Left lobe of liver (tissue), 2 donors: ENCODE measurements around the gene PABPC3. TPM values are rescaled to one million over a fixed set of nuclear protein-coding genes. Genes with fewer than 3 reads are reported as not detected.
A peak's percentile ranks its signal among the peaks of the same experiment; 100 is the strongest.

Experiments
- ATAC-seq: fragments of 200-7000 bp; cut with Tn5 transposase; one replicate; pipeline ENCODE4 v1.9.1; 2020; ENCODE audit warnings: mild to moderate bottlenecking, moderate library complexity
- DNase-seq: peaks from one replicate; pipeline ENCODE4 v3.0.0-alpha.2; 2020; ENCODE audit warnings: low spot score
- total RNA-seq: library from RNA; stranded (reverse); gene quantifications from one replicate; pipeline ENCODE4 v1.2.1, GENCODE V29; 2021
- donor health status: DM: no; HTN: no; CAD: no; lungs with moderate emphysema.
- donor health status: DM: no; HTN: yes; CAD: no.

Gene PABPC3
- 0.10 TPM for total RNA-seq

GRCh38 chr13:25095851-25096453 is at the start of gene PABPC3:
TSS of gene PABPC3 (plus strand) at chr13:25096136. CDS start at chr13:25096199, 63 bp downstream.
- ATAC-seq, result no peak
- no peak for DNase-seq

- DNase-seq, result no peak
- ATAC-seq, result no peak
Observed at GRCh38 chr13:25046274-25046984, 49.5 kb upstream of the PABPC3 start.

- ATAC-seq (no peak), DNase-seq (no peak)
Observed at GRCh38 chr13:25046985-25047511, 48.9 kb upstream of the PABPC3 start.

GRCh38 chr13:25051065-25051464 is 44.9 kb upstream of the PABPC3 start:
- ATAC-seq (no peak), DNase-seq (no peak)

GRCh38 chr13:25059166-25059565 is 36.8 kb upstream of the PABPC3 start:
- no peak for DNase-seq
- no peak for ATAC-seq

GRCh38 chr13:25059958-25060357 is 36.0 kb upstream of the PABPC3 start:
- ATAC-seq (no peak), DNase-seq (no peak)

- DNase-seq (no peak), ATAC-seq (no peak)
Observed at GRCh38 chr13:25062479-25062878, 33.5 kb upstream of the PABPC3 start.

- ATAC-seq (no peak), DNase-seq (no peak)
Observed at GRCh38 chr13:25064396-25064795, 31.5 kb upstream of the PABPC3 start.

GRCh38 chr13:25065974-25066770 is 29.8 kb upstream of the PABPC3 start:
- ATAC-seq (no peak), DNase-seq (no peak)

GRCh38 chr13:25067064-25067463 is 28.9 kb upstream of the PABPC3 start:
- DNase-seq, result no peak
- ATAC-seq, result no peak

GRCh38 chr13:25068810-25069209 is 27.1 kb upstream of the PABPC3 start:
- ATAC-seq (no peak), DNase-seq (no peak)

- DNase-seq (no peak), ATAC-seq (no peak)
Observed at GRCh38 chr13:25069236-25069635, 26.7 kb upstream of the PABPC3 start.

- DNase-seq (no peak), ATAC-seq (no peak)
Observed at GRCh38 chr13:25069911-25070310, 26.0 kb upstream of the PABPC3 start.

GRCh38 chr13:25080773-25081172 is 15.2 kb upstream of the PABPC3 start:
- DNase-seq, result no peak
- no peak for ATAC-seq

GRCh38 chr13:25084096-25084495 is 11.8 kb upstream of the PABPC3 start:
- no peak for ATAC-seq
- DNase-seq, result no peak

- DNase-seq (no peak), ATAC-seq (peak; percentile 79)
Observed at GRCh38 chr13:25085125-25085742, 10.7 kb upstream of the PABPC3 start.

GRCh38 chr13:25088562-25089221 is 7.2 kb upstream of the PABPC3 start:
- DNase-seq, result no peak
- no peak for ATAC-seq

- ATAC-seq (no peak), DNase-seq (no peak)
Observed at GRCh38 chr13:25097426-25097825, 1.5 kb downstream of the PABPC3 start.

- DNase-seq (no peak), ATAC-seq (no peak)
Observed at GRCh38 chr13:25103711-25104110, 7.8 kb downstream of the PABPC3 start.

- no peak for DNase-seq
- no peak for ATAC-seq
Observed at GRCh38 chr13:25109341-25109740, 13.4 kb downstream of the PABPC3 start.
